Hepatocyte (in vitro differentiated cells): Measurements from ENCODE around the gene KMT2D.

Source experiments
- EZH2phosphoT487 ChIP-seq: fragments of 200-600 bp; sonication (generic); IDR thresholded peaks from one replicate; pipeline ENCODE4 v1.6.1; 2018; ENCODE audit warnings: antibody characterized with exemption, mild to moderate bottlenecking, low read depth, moderate library complexity; ENCODE audit not compliant: unreplicated experiment, severe bottlenecking
- TF ChIP-seq, protein P1 (sequence below): fragments of 200-600 bp; sonication (generic); IDR thresholded peaks from 2 replicates; pipeline ENCODE4 v1.5.1; 2016; ENCODE audit warnings: antibody characterized with exemption, mild to moderate bottlenecking; ENCODE audit not compliant: poor library complexity

DNA sequence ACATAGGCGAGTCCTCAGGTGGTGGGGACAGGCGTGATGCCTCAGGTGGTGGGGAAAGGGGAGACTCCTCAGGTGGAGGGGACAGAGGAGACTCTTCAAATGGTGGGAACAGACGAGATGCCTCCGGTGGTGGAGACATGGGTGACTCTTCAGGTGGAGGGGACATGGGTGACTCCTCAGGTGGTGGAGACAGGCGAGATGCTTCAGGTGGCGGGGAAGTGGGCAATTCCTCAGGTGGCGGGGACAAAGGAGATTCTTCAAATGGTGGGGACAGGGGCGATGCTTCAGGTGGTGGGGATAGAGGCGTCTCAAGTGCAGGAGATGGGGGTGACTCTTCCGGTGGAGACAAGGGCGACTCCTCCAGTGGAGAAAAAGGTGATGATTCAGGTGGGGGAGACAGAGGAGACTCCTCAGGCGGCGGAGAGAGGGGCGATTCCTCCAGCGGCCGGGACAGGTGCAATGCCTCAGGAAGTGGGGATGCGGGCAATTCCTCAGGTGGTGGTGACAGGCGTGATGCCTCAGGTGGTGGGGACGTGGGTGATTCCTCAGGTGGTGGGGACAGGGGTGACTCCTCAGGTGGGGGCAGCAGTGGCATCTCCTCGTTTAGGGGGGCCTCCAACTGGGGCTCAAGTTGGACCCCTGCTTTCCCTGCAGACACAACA is 8.7 kb downstream of the KMT2D start:
- TF ChIP-seq EZH2phosphoT487, result no peak
- TF ChIP-seq, protein P1, sequence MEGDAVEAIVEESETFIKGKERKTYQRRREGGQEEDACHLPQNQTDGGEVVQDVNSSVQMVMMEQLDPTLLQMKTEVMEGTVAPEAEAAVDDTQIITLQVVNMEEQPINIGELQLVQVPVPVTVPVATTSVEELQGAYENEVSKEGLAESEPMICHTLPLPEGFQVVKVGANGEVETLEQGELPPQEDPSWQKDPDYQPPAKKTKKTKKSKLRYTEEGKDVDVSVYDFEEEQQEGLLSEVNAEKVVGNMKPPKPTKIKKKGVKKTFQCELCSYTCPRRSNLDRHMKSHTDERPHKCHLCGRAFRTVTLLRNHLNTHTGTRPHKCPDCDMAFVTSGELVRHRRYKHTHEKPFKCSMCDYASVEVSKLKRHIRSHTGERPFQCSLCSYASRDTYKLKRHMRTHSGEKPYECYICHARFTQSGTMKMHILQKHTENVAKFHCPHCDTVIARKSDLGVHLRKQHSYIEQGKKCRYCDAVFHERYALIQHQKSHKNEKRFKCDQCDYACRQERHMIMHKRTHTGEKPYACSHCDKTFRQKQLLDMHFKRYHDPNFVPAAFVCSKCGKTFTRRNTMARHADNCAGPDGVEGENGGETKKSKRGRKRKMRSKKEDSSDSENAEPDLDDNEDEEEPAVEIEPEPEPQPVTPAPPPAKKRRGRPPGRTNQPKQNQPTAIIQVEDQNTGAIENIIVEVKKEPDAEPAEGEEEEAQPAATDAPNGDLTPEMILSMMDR, result no peak
